ENCODE data around the gene PEBP1. TPM values are rescaled to one million over a fixed set of nuclear protein-coding genes. Genes with fewer than 3 reads are reported as not detected.

Gene PEBP1
- total RNA-seq, 4 donors from 2014 or later, result 239 to 445 (median 292) TPM

DNA sequence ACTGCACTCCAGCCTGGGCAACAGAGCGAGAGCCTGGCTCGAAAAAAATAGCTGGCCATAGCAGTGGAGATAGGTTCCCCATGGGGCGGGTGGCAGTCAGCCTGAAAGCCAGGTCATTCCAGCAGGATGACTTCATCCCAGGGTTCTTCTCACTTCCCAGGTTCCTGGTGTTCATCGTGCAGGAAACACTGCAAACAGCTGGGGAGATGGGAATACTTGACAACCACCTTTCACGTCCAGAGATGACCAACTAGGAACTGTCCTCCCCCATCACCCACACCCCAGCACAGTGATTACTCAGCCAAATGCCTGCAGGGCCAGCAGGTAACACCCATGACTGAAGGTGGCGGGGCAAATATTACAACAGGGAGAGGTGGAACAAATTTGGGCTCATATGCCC lies 33.9 kb upstream of the PEBP1 start:
- TF ChIP-seq, protein P1, sequence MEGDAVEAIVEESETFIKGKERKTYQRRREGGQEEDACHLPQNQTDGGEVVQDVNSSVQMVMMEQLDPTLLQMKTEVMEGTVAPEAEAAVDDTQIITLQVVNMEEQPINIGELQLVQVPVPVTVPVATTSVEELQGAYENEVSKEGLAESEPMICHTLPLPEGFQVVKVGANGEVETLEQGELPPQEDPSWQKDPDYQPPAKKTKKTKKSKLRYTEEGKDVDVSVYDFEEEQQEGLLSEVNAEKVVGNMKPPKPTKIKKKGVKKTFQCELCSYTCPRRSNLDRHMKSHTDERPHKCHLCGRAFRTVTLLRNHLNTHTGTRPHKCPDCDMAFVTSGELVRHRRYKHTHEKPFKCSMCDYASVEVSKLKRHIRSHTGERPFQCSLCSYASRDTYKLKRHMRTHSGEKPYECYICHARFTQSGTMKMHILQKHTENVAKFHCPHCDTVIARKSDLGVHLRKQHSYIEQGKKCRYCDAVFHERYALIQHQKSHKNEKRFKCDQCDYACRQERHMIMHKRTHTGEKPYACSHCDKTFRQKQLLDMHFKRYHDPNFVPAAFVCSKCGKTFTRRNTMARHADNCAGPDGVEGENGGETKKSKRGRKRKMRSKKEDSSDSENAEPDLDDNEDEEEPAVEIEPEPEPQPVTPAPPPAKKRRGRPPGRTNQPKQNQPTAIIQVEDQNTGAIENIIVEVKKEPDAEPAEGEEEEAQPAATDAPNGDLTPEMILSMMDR (IDR thresholded peaks at IDR 0.05), result no peak
- DNase-seq (ENCODE audit: low spot score) (no peak), ATAC-seq (ENCODE audit: low FRiP score) (no peak)

DNA sequence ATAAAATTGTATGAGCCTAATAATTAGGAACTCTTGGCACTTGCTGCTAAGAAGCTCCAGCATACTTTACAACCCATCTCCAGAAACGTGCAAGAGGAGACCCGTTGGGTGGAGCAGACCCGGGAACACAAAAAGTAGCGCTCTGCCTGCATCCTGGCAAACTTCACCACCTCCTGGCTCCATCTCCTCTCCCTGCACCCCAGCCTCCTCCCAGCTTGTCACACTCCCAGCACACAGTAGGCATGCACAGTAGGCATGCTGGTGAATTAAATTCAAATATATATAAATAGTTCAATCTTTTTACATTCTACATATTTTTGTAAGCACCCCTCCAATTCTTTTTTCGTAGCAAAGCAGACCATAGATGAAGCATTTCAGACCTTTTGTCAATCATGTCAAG lies 33.3 kb upstream of the PEBP1 start:
- ATAC-seq (ENCODE audit: low FRiP score) (no peak), DNase-seq (ENCODE audit: low spot score) (no peak)
- TF ChIP-seq, protein P1 (IDR thresholded peaks at IDR 0.05), result no peak

DNA sequence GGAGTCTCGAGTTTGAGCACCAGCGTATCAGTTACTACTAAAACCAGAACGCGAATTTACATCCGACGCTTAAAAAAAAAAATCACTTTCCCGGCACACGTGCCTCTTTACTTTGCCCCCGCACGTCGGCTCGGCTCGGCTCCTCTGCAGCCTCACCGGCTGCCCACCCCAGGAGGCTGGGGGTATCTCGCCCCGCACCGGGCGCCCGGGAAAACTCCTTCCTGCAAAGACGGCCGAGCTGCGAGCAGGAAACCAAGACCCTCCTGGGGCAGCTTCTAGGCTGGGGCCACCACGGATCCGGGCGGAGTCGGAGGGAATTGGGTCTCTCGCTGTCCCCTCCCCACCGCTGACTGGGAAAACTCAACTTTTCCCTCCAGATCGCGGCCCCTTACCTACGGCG lies 32.7 kb upstream of the PEBP1 start:
- ATAC-seq (ENCODE audit: low FRiP score) (peak; percentile 12), DNase-seq (ENCODE audit: low spot score) (no peak)
- TF ChIP-seq, protein P1 (IDR thresholded peaks at IDR 0.05), result no peak

DNA sequence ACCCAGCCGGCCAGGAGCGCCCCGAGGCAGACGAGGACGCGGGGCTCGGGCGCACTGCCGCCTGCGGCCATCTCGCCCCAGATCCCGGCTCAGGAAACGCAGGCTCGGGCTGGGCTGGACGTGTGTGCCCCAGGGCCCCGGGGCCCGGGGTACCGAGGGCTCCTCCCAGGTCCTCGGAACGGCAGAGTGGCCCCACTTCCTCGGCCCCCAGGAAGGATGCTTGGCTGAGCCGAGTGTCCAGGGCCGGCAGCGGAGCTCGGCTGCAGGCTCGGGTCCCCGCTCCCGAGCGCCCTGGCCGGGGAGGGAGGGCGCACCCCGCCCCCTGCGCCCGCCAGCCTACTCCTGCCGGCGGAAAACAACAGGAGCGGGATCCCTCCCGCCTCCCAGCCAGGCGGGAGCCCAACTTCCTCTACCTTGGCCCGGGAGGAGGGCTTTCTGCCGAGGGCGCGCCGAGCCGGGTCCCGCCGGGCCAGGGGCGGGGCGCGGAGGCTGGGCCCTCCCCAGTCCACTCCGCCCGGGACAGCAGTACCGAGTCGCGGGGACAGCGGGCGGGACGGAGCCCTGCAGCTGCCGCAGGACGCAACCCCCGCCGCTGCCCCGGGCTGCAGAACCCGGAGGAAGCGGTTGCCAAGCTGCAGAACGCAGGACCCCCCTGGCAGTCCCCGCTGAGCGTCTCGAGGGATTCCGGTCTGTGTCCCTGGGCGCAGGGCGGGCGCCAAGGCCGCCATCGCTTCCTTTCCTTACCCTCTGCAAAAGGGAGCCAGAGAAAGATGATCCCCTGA lies 32.1 kb upstream of the PEBP1 start, which contains the start of gene VSIG10:
Gene VSIG10, minus strand, starts transcription at position 411 of the 782 bp plus-strand sequence. Its CDS starts 340 bp downstream, at position 71.
- TF ChIP-seq, protein P1 (IDR thresholded peaks at IDR 0.05), result no peak
- ATAC-seq (ENCODE audit: low FRiP score) (peak; percentile 79), DNase-seq (ENCODE audit: low spot score) (no peak)

DNA sequence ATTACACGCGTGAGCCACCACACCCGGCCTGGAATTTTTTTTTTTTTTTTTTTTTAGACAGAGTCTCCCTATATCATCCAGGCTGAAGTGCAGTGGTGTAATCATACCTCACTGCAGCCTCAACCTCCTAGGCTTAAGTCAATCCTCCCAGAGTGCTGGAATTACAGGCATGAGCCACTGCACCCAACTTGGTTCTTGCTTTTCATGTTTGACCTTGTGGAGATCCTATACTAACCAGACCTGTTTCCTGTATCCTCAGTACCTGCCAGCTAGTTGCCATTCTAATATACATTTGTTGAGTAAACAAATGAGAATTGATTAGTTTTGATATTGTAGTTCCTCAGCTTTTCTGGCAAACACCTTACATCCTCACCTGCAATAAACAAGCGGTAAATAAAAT lies 28.9 kb upstream of the PEBP1 start:
- ATAC-seq (ENCODE audit: low FRiP score) (no peak), DNase-seq (ENCODE audit: low spot score) (no peak)
- TF ChIP-seq, protein P1 (IDR thresholded peaks at IDR 0.05), result no peak

DNA sequence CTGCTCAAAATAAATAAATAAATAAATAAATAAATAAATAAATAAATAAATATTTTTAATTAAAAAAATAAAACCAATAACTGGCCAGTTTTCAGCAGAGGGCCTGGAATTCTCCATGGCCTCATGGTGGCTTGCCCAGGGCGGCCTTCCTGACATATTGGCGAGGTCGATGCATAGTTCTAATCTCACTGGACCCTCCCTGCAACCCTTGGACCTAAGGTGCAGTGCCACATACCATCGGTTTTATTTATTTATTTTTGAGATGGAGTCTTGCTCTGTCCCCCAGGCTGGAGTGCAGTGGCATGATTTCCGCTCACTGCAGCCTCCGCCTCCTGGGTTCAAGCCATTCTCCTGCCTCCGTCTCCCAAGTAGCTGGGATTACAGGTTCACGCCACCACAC lies 28.2 kb upstream of the PEBP1 start:
- DNase-seq (ENCODE audit: low spot score) (no peak), ATAC-seq (ENCODE audit: low FRiP score) (no peak)
- TF ChIP-seq, protein P1 (IDR thresholded peaks at IDR 0.05), result no peak

DNA sequence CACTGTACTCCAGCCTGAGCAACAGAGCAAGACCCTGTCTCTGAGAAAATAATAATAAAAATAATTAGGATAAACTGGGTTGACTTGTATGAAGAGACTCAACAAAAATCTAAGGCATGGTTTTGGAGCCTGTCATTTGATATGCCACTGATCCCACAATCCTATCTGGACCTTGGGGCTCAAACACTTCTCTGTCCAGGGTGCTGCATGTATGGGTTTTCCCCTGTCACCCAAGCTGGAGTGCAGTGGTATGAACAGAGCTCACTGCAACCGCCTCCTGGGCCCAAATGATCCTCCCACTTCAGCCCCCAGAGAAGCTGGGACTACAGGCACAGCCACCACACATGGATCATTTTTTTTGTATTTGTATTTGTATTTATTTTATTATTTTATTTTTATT lies 26.8 kb upstream of the PEBP1 start:
- TF ChIP-seq, protein P1 (IDR thresholded peaks at IDR 0.05), result no peak
- DNase-seq (ENCODE audit: low spot score) (no peak), ATAC-seq (ENCODE audit: low FRiP score) (no peak)
